NCI-H524 (cell line): ENCODE results near the gene PPP4C.
"Not testable (repeated sequence)": the region's sequence is repeated elsewhere in the genome, so short reads cannot be mapped to it uniquely, and the experiment has no call there.

ENCODE experiments used
- DNase-seq, 2 experiments: peaks; one replicate each; lab custom pipeline; 2025; lab: John Stamatoyannopoulos, UW

Gene PPP4C

DNA sequence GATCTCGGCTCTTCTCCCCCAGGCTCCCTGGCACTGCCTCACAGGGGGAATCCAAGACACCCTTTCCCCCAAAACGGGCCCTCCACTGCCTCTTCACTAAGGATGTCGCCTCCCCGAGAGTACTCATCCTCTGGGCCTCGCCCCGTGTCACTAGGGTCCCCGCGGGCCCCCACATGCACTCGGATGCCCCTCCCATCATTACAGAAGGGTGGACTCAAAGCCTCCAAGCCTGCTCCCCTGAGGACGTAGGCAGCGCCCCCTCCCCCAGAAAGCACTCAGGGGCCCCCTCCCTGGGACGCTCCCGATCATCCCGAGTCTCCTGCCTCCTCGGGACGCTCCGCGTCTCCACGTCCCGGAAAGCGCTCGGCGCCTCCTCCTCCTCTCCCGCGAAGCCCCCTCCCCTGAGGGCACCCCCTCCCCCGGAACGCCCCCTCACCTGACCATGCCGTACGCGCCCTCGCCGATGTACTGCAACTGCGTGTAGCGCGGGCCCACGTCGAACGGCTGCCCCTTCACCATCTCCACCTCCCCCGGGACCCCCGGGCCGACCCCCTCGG, 46.9 kb downstream of the PPP4C start:
- DNase-seq = peak in 1 of 2 experiments; percentile 49

DNA sequence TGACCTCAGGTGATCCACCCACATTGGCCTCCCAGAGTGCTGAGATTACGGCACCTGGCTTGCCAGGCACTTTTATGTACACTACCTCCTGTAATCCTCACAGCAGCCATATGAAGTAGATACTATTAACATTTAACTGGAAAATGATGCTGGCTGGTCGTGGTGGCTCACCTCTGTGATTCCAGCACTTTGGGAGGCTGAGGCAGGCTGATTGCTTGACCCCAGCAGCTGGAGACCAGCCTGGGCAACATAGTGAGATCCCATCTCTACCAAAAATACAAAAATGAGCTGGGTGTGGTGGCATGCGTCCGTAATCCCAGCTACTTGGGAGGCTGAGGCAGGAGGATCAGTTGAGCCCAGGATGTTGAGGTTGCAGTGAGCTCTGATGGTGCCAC, 49.2 kb downstream of the PPP4C start:
- DNase-seq = no peak

DNA sequence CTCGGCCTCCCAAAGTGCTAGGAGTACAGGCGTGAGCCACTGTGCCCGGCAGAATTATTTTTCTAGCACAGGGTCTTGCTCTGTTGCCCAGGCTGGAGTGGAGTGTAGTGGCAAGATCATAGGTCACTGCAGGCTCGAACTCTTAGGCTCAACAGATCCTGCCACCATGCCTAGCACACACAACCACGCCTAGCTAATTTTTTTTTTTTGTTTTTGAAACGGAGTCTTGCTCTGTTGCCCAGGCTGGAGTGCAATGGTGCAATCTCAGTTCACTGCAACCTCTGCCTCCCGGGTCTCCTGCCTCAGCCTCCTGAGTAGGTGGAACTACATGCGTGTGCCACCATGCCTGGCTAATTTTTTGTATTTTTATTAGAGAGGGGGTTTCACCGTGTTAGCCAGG, 49.9 kb downstream of the PPP4C start:
- not testable (repeated sequence) for DNase-seq

DNA sequence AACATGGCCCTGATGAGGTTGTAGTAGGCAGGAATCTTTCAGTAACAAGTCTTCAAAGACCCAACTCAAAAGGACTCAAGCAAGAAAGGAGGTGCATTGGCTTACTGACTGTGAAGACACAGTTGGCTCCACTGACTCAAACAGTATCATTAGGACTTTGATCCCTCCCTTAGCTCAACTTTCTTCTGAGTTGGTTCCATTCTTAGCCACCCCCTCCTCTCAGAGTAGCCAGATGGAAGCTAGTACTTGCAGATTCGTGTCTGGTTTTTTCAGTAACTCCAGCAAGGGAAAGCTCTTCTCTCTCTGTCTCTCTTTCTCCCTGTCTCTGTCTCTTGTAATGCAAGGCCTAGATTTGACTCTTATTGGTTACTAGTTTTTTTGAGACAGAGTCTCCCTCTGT, 52.2 kb downstream of the PPP4C start:
- no peak for DNase-seq

DNA sequence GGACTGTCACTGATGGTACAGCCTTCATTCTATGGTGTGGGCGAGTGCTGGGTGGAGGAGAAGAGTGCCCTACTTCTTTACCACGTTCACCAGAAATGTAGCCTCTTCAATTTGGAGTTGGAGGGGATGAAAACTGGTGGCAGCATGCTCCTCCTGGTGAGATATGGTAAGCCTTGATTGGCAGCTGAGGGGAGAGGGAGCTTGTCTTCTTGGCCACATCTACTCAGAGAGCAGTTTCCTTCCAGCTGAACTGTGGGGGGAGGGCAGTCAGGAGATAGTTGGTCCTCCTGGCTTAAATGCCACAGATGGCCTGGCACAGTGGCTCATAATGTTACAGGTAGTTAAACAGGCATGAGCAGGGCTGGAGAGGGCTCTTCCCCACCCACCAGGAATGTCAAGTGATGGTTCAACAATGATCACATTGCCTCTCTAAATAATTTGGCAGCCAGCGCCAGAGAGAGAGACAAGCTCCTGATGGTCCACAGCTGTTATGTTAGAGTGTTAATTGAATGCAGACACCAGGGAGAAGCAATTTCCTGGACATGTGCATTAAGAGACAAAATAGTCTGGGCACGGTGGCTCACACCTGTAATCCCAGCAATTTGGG, 56.2 kb downstream of the PPP4C start:
- DNase-seq = peak; percentile 96 to 99

DNA sequence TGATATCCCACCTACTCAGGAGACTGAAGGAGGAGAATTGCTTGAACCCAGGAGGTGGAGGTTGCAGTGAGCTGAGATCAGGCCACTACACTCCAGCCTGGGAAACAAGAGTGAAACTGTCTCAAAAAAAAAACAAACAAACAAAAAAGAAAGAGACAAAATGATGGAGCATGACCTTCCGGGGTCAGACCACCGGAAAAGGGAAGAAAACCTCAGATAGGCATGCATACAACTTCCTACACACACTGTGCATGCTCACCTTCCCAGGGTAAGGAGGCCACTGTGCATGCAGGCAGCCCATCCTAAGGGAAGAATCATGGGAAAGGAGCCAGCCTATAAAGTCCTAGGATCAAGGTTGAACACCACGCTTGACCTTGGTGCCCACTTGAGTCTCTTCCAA, 56.8 kb downstream of the PPP4C start:
- DNase-seq = no peak
